ENCODE data around the gene C2orf72. TPM values are rescaled to one million over a fixed set of nuclear protein-coding genes. Genes with fewer than 3 reads are reported as not detected.

C2orf72 gene
- total and polyA plus RNA-seq, 11 donors: 0.07 to 0.20 (median 0.08) TPM; not detected in 5

- no peaks in the 10 kb centered on the region for H3K4me1 ChIP-seq
- WGBS, 4 donors: 60 to 73% (median 65%) methylated on average over 4 of the region's 4 CpGs
- H3K4me3 ChIP-seq: no peak overlapping the region
- H3K9me3 ChIP-seq: no peaks in the 10 kb centered on the region
- ATAC-seq (no peak), DNase-seq (no peak)
- no peak overlapping the region for H3K27ac ChIP-seq
- H3K36me3 ChIP-seq: no peaks in the 10 kb centered on the region
- H3K27me3 ChIP-seq: peaks cover 2 to 57% (median 16%) of the 10 kb centered on the region in 9 donors
- TF ChIP-seq CTCF (IDR thresholded peaks at IDR 0.05): no peak
- no peak for TF ChIP-seq POLR2A (IDR thresholded peaks at IDR 0.05)
- intact Hi-C loops (cut with DNase I): no loop called here
Observed at GRCh38 chr2:230999477-230999876, 37.8 kb upstream of the C2orf72 start.

- TF ChIP-seq CTCF (IDR thresholded peaks at IDR 0.05) (no peak), POLR2A (IDR thresholded peaks at IDR 0.05) (no peak)
- no peaks in the 10 kb centered on the region for H3K9me3 ChIP-seq
- no peak overlapping the region for H3K27ac ChIP-seq
- peaks cover 2 to 50% (median 13%) of the 10 kb centered on the region in 9 donors for H3K27me3 ChIP-seq
- ATAC-seq (no peak), DNase-seq (no peak)
- intact Hi-C loops (cut with DNase I): no loop called here
- H3K4me3 ChIP-seq: no peak overlapping the region
- 29 to 57% (median 36%) methylated on average over 21 to 24 of the region's 24 CpGs for WGBS, 4 donors
- no peaks in the 10 kb centered on the region for H3K36me3 ChIP-seq
- no peaks in the 10 kb centered on the region for H3K4me1 ChIP-seq
Observed at GRCh38 chr2:231000211-231000904, 37.0 kb upstream of the C2orf72 start.

- Histone ChIP-seq H3K4me1 (no peaks in the 10 kb centered on the region), H3K4me3 (no peak overlapping the region), H3K36me3 (no peaks in the 10 kb centered on the region), H3K9me3 (no peaks in the 10 kb centered on the region), H3K27me3 (peaks cover 2 to 44% (median 13%) of the 10 kb centered on the region in 9 donors), H3K27ac (no peak overlapping the region)
- intact Hi-C loops (cut with DNase I): no loop called here
- DNase-seq (no peak), ATAC-seq (no peak)
- 71 to 89% (median 82%) methylated on average over 6 to 7 of the region's 7 CpGs for WGBS, 4 donors
- TF ChIP-seq POLR2A (IDR thresholded peaks at IDR 0.05) (no peak), CTCF (IDR thresholded peaks at IDR 0.05) (no peak)
Observed at GRCh38 chr2:231001036-231001435, 36.3 kb upstream of the C2orf72 start.

- DNase-seq: no peak
- TF ChIP-seq CTCF (IDR thresholded peaks at IDR 0.05) (no peak), POLR2A (IDR thresholded peaks at IDR 0.05) (no peak)
- Histone ChIP-seq H3K36me3 (no peaks in the 10 kb centered on the region), H3K27ac (no peak overlapping the region), H3K9me3 (no peaks in the 10 kb centered on the region), H3K4me3 (no peak overlapping the region), H3K27me3 (peaks cover 2 to 35% (median 13%) of the 10 kb centered on the region in 9 donors), H3K4me1 (no peaks in the 10 kb centered on the region)
- ATAC-seq: no peak
- WGBS, 4 donors: 39 to 67% (median 51%) methylated on average over 4 of the region's 4 CpGs
- intact Hi-C loops (cut with DNase I): no loop called here
Observed at GRCh38 chr2:231001921-231002320, 35.4 kb upstream of the C2orf72 start.

Data from heart left ventricle (tissue), 16 donors.